ENCODE measurements around the gene GRAMD1B. TPM values are rescaled to one million over a fixed set of nuclear protein-coding genes. Genes with fewer than 3 reads are reported as not detected.

Gene GRAMD1B
- total RNA-seq, 4 donors from 2014 or later: 31.4 to 152 (median 123) TPM

DNA sequence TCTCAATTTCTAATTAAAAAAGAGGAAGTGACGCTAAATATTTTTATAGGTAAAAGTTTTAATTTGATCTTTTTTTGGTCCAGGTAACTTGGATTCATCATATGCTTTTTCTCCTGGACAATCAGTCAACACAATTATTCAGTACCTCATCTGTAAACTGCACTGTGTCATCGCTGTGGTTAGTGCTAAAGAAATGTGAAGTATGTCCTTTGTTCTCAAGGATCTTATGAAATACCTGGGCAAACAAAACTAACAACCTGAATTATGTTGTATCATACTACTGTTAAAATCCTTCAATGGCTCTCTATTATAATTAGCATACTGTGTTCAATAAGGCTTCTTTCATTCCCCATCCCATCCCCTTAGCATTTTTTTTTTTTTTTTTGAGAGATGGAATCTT lies 244.2 kb downstream of the GRAMD1B start:
- no peaks in the 10 kb centered on the region for H3K9me3 ChIP-seq
- H3K4me1 ChIP-seq: no peaks in the 10 kb centered on the region
- DNase-seq: no peak
- TF ChIP-seq CTCF (IDR thresholded peaks at IDR 0.05) (no peak), POLR2A (IDR thresholded peaks at IDR 0.05) (no peak)
- H3K27me3 ChIP-seq: no peaks in the 10 kb centered on the region
- no peak overlapping the region for H3K27ac ChIP-seq
- no peaks in the 10 kb centered on the region for H3K36me3 ChIP-seq
- no peak overlapping the region for H3K4me3 ChIP-seq

Small RNAs within 50 kb of the gene (small RNA-seq; reads per million reads assigned to genes)
- gene MIR4493: 0 reads per million in 2 donors

Other genes starting within 250 kb of the GRAMD1B start
- gene CLMP, start 235.0 kb upstream of the GRAMD1B start, total RNA-seq: 10 to 100 TPM in 3 of 4 donors, 1 to 10 TPM in 1; 8.4 to 48.7 (median 13.2) TPM
- gene SCN3B, start 224.4 kb downstream of the GRAMD1B start, total RNA-seq: 1 to 10 TPM in 2 of 4 donors, under 1 TPM in 2; 0.80 to 4.4 (median 1.3) TPM